ENCODE measurements around the gene MXRA8.

GRCh38 chr1:1360506-1361169 lies 2.3 kb upstream of the MXRA8 start:
- TF ChIP-seq, protein P1, sequence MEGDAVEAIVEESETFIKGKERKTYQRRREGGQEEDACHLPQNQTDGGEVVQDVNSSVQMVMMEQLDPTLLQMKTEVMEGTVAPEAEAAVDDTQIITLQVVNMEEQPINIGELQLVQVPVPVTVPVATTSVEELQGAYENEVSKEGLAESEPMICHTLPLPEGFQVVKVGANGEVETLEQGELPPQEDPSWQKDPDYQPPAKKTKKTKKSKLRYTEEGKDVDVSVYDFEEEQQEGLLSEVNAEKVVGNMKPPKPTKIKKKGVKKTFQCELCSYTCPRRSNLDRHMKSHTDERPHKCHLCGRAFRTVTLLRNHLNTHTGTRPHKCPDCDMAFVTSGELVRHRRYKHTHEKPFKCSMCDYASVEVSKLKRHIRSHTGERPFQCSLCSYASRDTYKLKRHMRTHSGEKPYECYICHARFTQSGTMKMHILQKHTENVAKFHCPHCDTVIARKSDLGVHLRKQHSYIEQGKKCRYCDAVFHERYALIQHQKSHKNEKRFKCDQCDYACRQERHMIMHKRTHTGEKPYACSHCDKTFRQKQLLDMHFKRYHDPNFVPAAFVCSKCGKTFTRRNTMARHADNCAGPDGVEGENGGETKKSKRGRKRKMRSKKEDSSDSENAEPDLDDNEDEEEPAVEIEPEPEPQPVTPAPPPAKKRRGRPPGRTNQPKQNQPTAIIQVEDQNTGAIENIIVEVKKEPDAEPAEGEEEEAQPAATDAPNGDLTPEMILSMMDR (IDR thresholded peaks at IDR 0.05; ENCODE audit: low read length), result no peak
- no peak for TF ChIP-seq EZH2phosphoT487 (IDR thresholded peaks at IDR 0.05; ENCODE audit: low read length)
